Measurements from ENCODE around the gene MYL1. TPM values are rescaled to one million over a fixed set of nuclear protein-coding genes. Genes with fewer than 3 reads are reported as not detected.

Gene MYL1
- total RNA-seq, 1 experiment from 2014 or later = not detected

- no peaks in the 10 kb centered on the region for H3K36me3 ChIP-seq (ENCODE audit: low read depth)
- H3K4me1 ChIP-seq (replicated peaks; ENCODE audit: insufficient read depth) = no peaks in the 10 kb centered on the region
- DNase-seq = no peak
- H3K9me3 ChIP-seq (ENCODE audit: insufficient read depth, low read depth) = no peaks in the 10 kb centered on the region
- CTCF ChIA-PET = no interaction called here
- H2AFZ ChIP-seq = no peak overlapping the region
- BruUV-seq (replicated peaks) = no TSS peak
- H3K4me2 ChIP-seq = no peak overlapping the region
- H3K4me3 ChIP-seq = no peak overlapping the region
- TF ChIP-seq EZH2 (IDR thresholded peaks at IDR 0.05; ENCODE audit: low read depth) = no peak
- no peak for TF ChIP-seq CTCF (conservative IDR thresholded peaks at IDR 0.05)
- H3K27ac ChIP-seq = no peak overlapping the region
- no peaks in the 10 kb centered on the region for H3F3A ChIP-seq (ENCODE audit: insufficient read depth, low read depth)
- H3K27me3 ChIP-seq (ENCODE audit: insufficient read depth, low read depth) = no peaks in the 10 kb centered on the region
- intact Hi-C loops (cut with micrococcal nuclease; ENCODE audit: unreplicated experiment) = no loop called here
- H4K20me1 ChIP-seq (ENCODE audit: insufficient read depth) = no peaks in the 10 kb centered on the region
- no peaks in the 10 kb centered on the region for H3K9me2 ChIP-seq (ENCODE audit: insufficient read depth)
- H3K79me2 ChIP-seq (ENCODE audit: low read depth) = no peaks in the 10 kb centered on the region
- POLR2A ChIA-PET (ENCODE audit: unreplicated experiment) = interaction anchor here (0.7 kb wide), 1 partner anchor 98 kb away, joined by 4 read pairs; no protein-coding TSS in a partner anchor
Measured at GRCh38 chr2:210259687-210260086, 55.3 kb downstream of the MYL1 start.

GRCh38 chr2:210252699-210253606 is 62.0 kb downstream of the MYL1 start:
- BruUV-seq (replicated peaks) = no TSS peak
- H3K4me2 ChIP-seq = no peak overlapping the region
- no peak overlapping the region for H3K4me3 ChIP-seq
- TF ChIP-seq EZH2 (IDR thresholded peaks at IDR 0.05; ENCODE audit: low read depth) = no peak
- TF ChIP-seq CTCF (conservative IDR thresholded peaks at IDR 0.05) = no peak
- H3F3A ChIP-seq (ENCODE audit: insufficient read depth, low read depth) = no peaks in the 10 kb centered on the region
- no peaks in the 10 kb centered on the region for H3K9me2 ChIP-seq (ENCODE audit: insufficient read depth)
- intact Hi-C loops (cut with micrococcal nuclease; ENCODE audit: unreplicated experiment) = no loop called here
- ChIA-PET POLR2A (ENCODE audit: unreplicated experiment) (interaction anchor here (0.6 kb wide), 1 partner anchor 783 kb away, joined by 31 read pairs; no protein-coding TSS in a partner anchor), CTCF (no interaction called here)
- H3K4me1 ChIP-seq (replicated peaks; ENCODE audit: insufficient read depth) = no peaks in the 10 kb centered on the region
- no peaks in the 10 kb centered on the region for H4K20me1 ChIP-seq (ENCODE audit: insufficient read depth)
- no peak overlapping the region for H2AFZ ChIP-seq
- no peaks in the 10 kb centered on the region for H3K9me3 ChIP-seq (ENCODE audit: insufficient read depth, low read depth)
- no peak for DNase-seq
- no peaks in the 10 kb centered on the region for H3K36me3 ChIP-seq (ENCODE audit: low read depth)
- no peaks in the 10 kb centered on the region for H3K79me2 ChIP-seq (ENCODE audit: low read depth)
- H3K27ac ChIP-seq = no peak overlapping the region
- H3K27me3 ChIP-seq (ENCODE audit: insufficient read depth, low read depth) = no peaks in the 10 kb centered on the region

GRCh38 chr2:210250622-210251021 is 64.4 kb downstream of the MYL1 start:
- H3K4me3 ChIP-seq = no peak overlapping the region
- DNase-seq = no peak
- intact Hi-C loops (cut with micrococcal nuclease; ENCODE audit: unreplicated experiment) = no loop called here
- H3K79me2 ChIP-seq (ENCODE audit: low read depth) = no peaks in the 10 kb centered on the region
- H3K9me3 ChIP-seq (ENCODE audit: insufficient read depth, low read depth) = no peaks in the 10 kb centered on the region
- no peaks in the 10 kb centered on the region for H3K27me3 ChIP-seq (ENCODE audit: insufficient read depth, low read depth)
- H3K27ac ChIP-seq = no peak overlapping the region
- H3K4me2 ChIP-seq = no peak overlapping the region
- H2AFZ ChIP-seq = no peak overlapping the region
- ChIA-PET POLR2A (ENCODE audit: unreplicated experiment) (no interaction called here), CTCF (no interaction called here)
- no TSS peak for BruUV-seq (replicated peaks)
- H4K20me1 ChIP-seq (ENCODE audit: insufficient read depth) = no peaks in the 10 kb centered on the region
- TF ChIP-seq CTCF (conservative IDR thresholded peaks at IDR 0.05) (no peak), EZH2 (IDR thresholded peaks at IDR 0.05; ENCODE audit: low read depth) (no peak)
- no peaks in the 10 kb centered on the region for H3K9me2 ChIP-seq (ENCODE audit: insufficient read depth)
- H3K4me1 ChIP-seq (replicated peaks; ENCODE audit: insufficient read depth) = no peaks in the 10 kb centered on the region
- H3F3A ChIP-seq (ENCODE audit: insufficient read depth, low read depth) = no peaks in the 10 kb centered on the region
- no peaks in the 10 kb centered on the region for H3K36me3 ChIP-seq (ENCODE audit: low read depth)

Other genes with a start within 250 kb of the MYL1 start
- 8.6 and 8.8 TPM in 2 replicates for gene KANSL1L, start 143.8 kb downstream of the MYL1 start, total RNA-seq (2021)
- 0.20 and 0.24 TPM in 2 replicates for gene ACADL, start 89.7 kb downstream of the MYL1 start, total RNA-seq (2021)
- gene LANCL1, start 161.6 kb upstream of the MYL1 start, total RNA-seq (2021) = 33.4 and 33.7 TPM in 2 replicates
- gene CPS1, start 241.4 kb upstream of the MYL1 start, total RNA-seq (2021) = 20.3 and 27.5 TPM in 2 replicates